Measurements from ENCODE around the gene MPV17L2.

MPV17L2 gene

DNA sequence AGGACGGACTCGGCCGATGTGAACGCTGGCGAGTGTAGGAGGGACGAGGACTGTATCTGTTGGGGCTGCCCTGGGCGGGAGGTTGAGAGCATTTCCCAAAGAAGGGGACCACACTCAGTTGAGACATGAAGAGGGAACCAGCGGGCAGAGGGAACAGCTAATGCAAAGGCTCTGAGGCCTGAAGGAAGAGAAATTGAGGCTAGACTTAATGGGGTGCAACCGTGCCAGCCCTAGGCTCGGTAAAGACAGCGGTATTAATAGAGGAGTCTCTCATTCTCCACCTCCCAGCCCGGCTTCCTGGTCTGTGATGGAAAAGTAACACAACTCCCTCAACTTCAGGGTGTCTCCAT, 1.1 kb downstream of the MPV17L2 start:
- Mint-ChIP-seq H3K27me3 (no peaks in the 10 kb centered on the region), H3K4me3 (peak overlapping the region; percentile 88), H3K36me3 (ENCODE audit: low read depth) (peaks cover 47% of the 10 kb centered on the region), H3K27ac (peak overlapping the region; percentile 93), H3K9me3 (no peaks in the 10 kb centered on the region), H3K4me1 (ENCODE audit: low read depth) (peaks cover 25% of the 10 kb centered on the region)
- no peak for DNase-seq

DNA sequence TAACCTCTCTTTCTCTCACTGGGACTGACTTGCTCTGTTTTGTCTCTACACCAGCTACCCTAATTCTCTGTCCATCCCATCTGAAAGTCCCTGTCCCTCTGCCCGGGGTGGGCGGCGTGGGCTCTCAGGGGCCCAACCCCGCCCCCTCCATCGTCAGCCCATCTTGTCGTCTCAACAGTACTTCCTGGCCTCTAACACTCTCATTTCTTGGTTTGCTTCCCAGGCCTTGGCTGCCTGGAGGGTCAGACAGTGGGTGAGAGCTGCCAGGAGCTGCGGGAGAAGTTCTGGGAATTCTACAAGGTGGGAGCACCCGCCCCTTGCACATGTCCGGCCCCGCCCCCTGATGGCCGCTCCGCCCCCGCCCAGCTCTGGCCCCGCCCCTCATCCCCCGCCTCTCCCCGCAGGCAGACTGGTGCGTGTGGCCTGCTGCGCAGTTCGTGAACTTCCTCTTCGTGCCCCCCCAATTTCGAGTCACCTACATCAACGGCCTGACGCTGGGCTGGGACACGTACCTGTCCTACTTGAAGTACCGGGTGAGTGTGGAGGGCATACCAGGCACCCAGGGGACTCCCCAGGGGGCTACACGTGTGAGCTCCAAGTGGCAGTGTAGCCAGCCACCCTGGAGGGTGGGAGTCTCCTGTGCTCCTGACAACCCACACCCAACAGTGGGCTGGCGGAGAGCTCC, 1.7 kb downstream of the MPV17L2 start:
- Mint-ChIP-seq H3K9me3 (no peaks in the 10 kb centered on the region), H3K36me3 (ENCODE audit: low read depth) (peaks cover 52% of the 10 kb centered on the region), H3K4me3 (peak overlapping the region; percentile 88), H3K27me3 (no peaks in the 10 kb centered on the region), H3K27ac (peak overlapping the region; percentile 93), H3K4me1 (ENCODE audit: low read depth) (peaks cover 25% of the 10 kb centered on the region)
- peak; percentile 58 for DNase-seq

DNA sequence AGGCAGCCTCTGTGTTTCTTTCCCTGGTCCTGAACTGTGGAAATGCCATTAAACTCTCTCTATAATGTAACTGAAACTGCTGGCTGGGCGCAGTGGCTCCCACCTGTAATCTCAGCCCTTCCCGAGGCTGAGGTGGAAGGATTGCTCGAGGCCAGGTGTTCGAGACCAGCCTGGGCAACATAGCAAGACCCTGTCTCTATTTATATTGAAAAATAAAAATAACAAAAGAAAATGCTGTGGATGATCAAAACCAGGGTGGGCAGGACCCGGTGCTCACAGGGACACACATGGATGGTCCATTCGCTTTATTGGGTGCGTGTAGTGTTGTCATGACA, 3.5 kb downstream of the MPV17L2 start:
- Mint-ChIP-seq H3K9me3 (no peaks in the 10 kb centered on the region), H3K4me3 (no peak overlapping the region), H3K4me1 (ENCODE audit: low read depth) (peaks cover 25% of the 10 kb centered on the region), H3K27ac (no peak overlapping the region), H3K27me3 (no peaks in the 10 kb centered on the region), H3K36me3 (ENCODE audit: low read depth) (peaks cover 64% of the 10 kb centered on the region)
- no peak for DNase-seq

DNA sequence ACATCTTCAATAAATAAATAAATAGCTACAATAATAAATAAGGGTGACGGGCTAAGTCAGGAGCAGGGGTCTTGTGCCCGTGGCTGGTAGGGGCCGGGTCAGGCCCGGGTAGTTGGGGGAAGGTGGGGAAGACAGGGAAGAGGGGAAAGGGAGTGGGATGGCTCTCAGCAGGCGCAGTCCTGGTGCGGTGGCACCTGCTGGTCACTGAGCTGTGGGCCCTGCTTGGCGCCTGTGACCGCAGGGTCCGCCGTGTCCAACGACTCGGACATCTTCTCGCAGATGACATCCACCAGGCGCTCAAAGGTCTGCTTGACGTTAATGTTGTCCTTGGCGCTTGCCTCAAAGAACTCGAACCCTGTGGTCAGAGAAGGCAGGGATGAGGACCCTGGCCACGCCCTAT, 4.3 kb downstream of the MPV17L2 start:
- Mint-ChIP-seq H3K4me1 (ENCODE audit: low read depth) (peaks cover 22% of the 10 kb centered on the region), H3K36me3 (ENCODE audit: low read depth) (peaks cover 70% of the 10 kb centered on the region), H3K9me3 (no peaks in the 10 kb centered on the region), H3K4me3 (no peak overlapping the region), H3K27me3 (no peaks in the 10 kb centered on the region), H3K27ac (no peak overlapping the region)
- DNase-seq, result no peak

DNA sequence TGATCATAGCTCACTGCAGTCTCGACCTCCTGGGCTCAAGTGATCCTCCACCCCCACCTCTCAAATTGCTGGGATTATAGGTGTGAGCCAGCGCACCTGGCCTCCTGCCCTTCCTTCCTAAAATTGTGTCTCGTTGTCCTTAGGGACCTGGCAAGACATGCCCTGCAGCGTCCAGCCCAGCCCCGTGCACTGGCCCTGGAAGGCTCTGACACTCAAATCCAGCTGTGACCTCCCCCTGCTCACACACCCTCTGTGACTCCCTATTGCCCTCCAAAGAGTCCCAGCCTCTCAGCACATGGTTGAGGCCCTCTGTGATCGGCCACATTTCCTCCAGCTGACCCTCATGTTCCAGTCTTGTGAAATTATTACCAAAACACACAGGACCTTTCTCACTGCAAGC, 4.9 kb downstream of the MPV17L2 start:
- no peaks in the 10 kb centered on the region for H3K27me3 Mint-ChIP-seq
- H3K4me1 Mint-ChIP-seq (ENCODE audit: low read depth), result peaks cover 23% of the 10 kb centered on the region
- no peak overlapping the region for H3K27ac Mint-ChIP-seq
- peaks cover 73% of the 10 kb centered on the region for H3K36me3 Mint-ChIP-seq (ENCODE audit: low read depth)
- no peak for DNase-seq
- H3K4me3 Mint-ChIP-seq, result no peak overlapping the region
- no peaks in the 10 kb centered on the region for H3K9me3 Mint-ChIP-seq

DNA sequence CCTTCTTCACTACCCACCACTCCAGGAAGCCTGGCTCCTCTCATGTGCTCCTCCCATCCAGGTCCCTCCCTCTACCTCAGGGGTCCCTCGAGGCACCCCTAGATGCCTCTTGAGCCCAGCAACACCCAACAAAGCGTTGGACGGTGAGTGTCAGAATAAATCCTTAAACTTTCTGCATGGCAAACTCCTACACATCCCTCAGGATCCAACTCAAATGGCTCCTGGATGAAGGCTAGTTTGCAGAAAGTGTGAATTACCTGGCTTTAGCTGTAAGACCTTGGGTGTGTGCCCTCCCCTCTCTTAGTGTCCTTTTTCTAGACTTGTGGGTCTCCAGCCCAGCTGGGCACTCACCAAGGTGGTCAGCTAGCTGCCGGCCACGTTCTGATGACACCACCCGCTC, 5.4 kb downstream of the MPV17L2 start:
- Mint-ChIP-seq H3K9me3 (no peaks in the 10 kb centered on the region), H3K27me3 (no peaks in the 10 kb centered on the region), H3K27ac (no peak overlapping the region), H3K4me3 (no peak overlapping the region), H3K4me1 (ENCODE audit: low read depth) (peaks cover 28% of the 10 kb centered on the region), H3K36me3 (ENCODE audit: low read depth) (peaks cover 75% of the 10 kb centered on the region)
- DNase-seq, result no peak

- Mint-ChIP-seq H3K27me3 (peaks cover 2% of the 10 kb centered on the region), H3K27ac (no peak overlapping the region), H3K9me3 (no peaks in the 10 kb centered on the region), H3K36me3 (ENCODE audit: low read depth) (peaks cover 51% of the 10 kb centered on the region), H3K4me3 (peak overlapping the region; percentile 91), H3K4me1 (ENCODE audit: low read depth) (peaks cover 30% of the 10 kb centered on the region)
- DNase-seq, result no peak
Observed at GRCh38 chr19:18202397-18202777, 9.4 kb downstream of the MPV17L2 start.

GRCh38 chr19:18202778-18203407, 9.9 kb downstream of the MPV17L2 start:
- Mint-ChIP-seq H3K9me3 (no peaks in the 10 kb centered on the region), H3K27me3 (peaks cover 2% of the 10 kb centered on the region), H3K27ac (peak overlapping the region; percentile 86), H3K4me1 (ENCODE audit: low read depth) (peaks cover 30% of the 10 kb centered on the region), H3K36me3 (ENCODE audit: low read depth) (peaks cover 46% of the 10 kb centered on the region), H3K4me3 (peak overlapping the region; percentile 91)
- DNase-seq, result peak; percentile 62

- Mint-ChIP-seq H3K27me3 (peaks cover 3% of the 10 kb centered on the region), H3K36me3 (ENCODE audit: low read depth) (peaks cover 40% of the 10 kb centered on the region), H3K4me1 (ENCODE audit: low read depth) (peaks cover 30% of the 10 kb centered on the region), H3K4me3 (peak overlapping the region; percentile 91), H3K9me3 (no peaks in the 10 kb centered on the region), H3K27ac (peak overlapping the region; percentile 86)
- no peak for DNase-seq
Observed at GRCh38 chr19:18203408-18203862, 10.4 kb downstream of the MPV17L2 start.

GRCh38 chr19:18203863-18204393, 10.9 kb downstream of the MPV17L2 start, which contains the start of gene RAB3A:
RAB3A (minus strand) TSS chr19:18204042; CDS start chr19:18202740, 1,302 bp downstream.
- H3K4me1 Mint-ChIP-seq (ENCODE audit: low read depth), result peaks cover 30% of the 10 kb centered on the region
- H3K9me3 Mint-ChIP-seq, result no peaks in the 10 kb centered on the region
- peak; percentile 99 for DNase-seq
- peaks cover 8% of the 10 kb centered on the region for H3K27me3 Mint-ChIP-seq
- H3K4me3 Mint-ChIP-seq, result peak within 1 kb of the TSS; percentile 91
- H3K27ac Mint-ChIP-seq, result peak within 1 kb of the TSS; percentile 90
- H3K36me3 Mint-ChIP-seq (ENCODE audit: low read depth), result peaks cover 35% of the 10 kb centered on the region

GRCh38 chr19:18204394-18205199, 11.6 kb downstream of the MPV17L2 start:
- Mint-ChIP-seq H3K36me3 (ENCODE audit: low read depth) (peaks cover 29% of the 10 kb centered on the region), H3K9me3 (no peaks in the 10 kb centered on the region), H3K27ac (peak overlapping the region; percentile 90), H3K27me3 (peaks cover 8% of the 10 kb centered on the region), H3K4me1 (ENCODE audit: low read depth) (peaks cover 30% of the 10 kb centered on the region), H3K4me3 (peak overlapping the region; percentile 81)
- no peak for DNase-seq

GRCh38 chr19:18205200-18205892, 12.3 kb downstream of the MPV17L2 start:
- DNase-seq, result peak; percentile 71
- peaks cover 8% of the 10 kb centered on the region for H3K27me3 Mint-ChIP-seq
- no peaks in the 10 kb centered on the region for H3K9me3 Mint-ChIP-seq
- H3K27ac Mint-ChIP-seq, result peak overlapping the region; percentile 90
- peaks cover 21% of the 10 kb centered on the region for H3K36me3 Mint-ChIP-seq (ENCODE audit: low read depth)
- H3K4me1 Mint-ChIP-seq (ENCODE audit: low read depth), result peaks cover 30% of the 10 kb centered on the region
- H3K4me3 Mint-ChIP-seq, result peak overlapping the region; percentile 81

DNA sequence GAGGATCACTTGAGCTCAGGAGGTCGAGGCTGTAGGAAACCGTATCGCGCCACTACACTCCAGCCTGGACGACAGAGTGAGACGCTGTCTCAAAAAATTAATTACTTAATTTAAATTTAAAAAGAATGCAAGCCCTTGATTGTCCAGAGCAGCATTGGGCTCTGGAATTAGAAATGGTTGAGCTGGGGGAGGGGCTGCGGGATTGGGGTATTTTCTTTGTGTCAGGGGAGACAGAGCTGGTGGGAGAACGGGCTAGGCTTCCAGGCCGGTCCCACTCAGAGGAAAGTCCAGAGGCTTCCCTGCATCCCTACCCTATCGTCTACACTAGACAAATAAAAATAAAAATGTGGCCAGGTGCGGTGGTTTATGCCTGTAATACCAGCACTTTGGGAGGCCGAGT, 13.0 kb downstream of the MPV17L2 start:
- H3K27ac Mint-ChIP-seq, result no peak overlapping the region

More for the DNA sequence above, 13.0 kb downstream of the MPV17L2 start:
- DNase-seq, result no peak
- Mint-ChIP-seq H3K27me3 (peaks cover 8% of the 10 kb centered on the region), H3K4me3 (no peak overlapping the region), H3K9me3 (no peaks in the 10 kb centered on the region), H3K36me3 (ENCODE audit: low read depth) (peaks cover 18% of the 10 kb centered on the region), H3K4me1 (ENCODE audit: low read depth) (peaks cover 30% of the 10 kb centered on the region)

Measured in activated T-cell treated with anti-CD3 and anti-CD28 coated beads, Interleukin-2, amount 50 U/mL, for 24 hours (primary cell).